ENCODE measurements around the gene LCN15.
"Not testable (repeated sequence)": the region's sequence is repeated elsewhere in the genome, so short reads cannot be mapped to it uniquely, and the experiment has no call there.

LCN15 gene

GRCh38 chr9:136759001-136759400, 5.3 kb downstream of the LCN15 start:
- no peak for TF ChIP-seq CTCF (IDR thresholded peaks at IDR 0.05; ENCODE audit: low read depth, low read length)
- Histone ChIP-seq H3K36me3 (no peaks in the 10 kb centered on the region), H3K9me3 (ENCODE audit: severe bottlenecking) (peaks cover 5% of the 10 kb centered on the region), H3K4me3 (ENCODE audit: low read depth, low read length) (no peak overlapping the region), H3K27me3 (ENCODE audit: insufficient read depth, low read depth, severe bottlenecking) (no peaks in the 10 kb centered on the region), H3K27ac (no peak overlapping the region)
- DNase-seq = no peak

GRCh38 chr9:136757751-136758140, 6.6 kb downstream of the LCN15 start:
- no peak for DNase-seq
- no peaks in the 10 kb centered on the region for H3K27me3 ChIP-seq (ENCODE audit: insufficient read depth, low read depth, severe bottlenecking)
- no peak overlapping the region for H3K27ac ChIP-seq
- no peaks in the 10 kb centered on the region for H3K36me3 ChIP-seq
- TF ChIP-seq CTCF (IDR thresholded peaks at IDR 0.05; ENCODE audit: low read depth, low read length) = no peak
- peaks cover 5% of the 10 kb centered on the region for H3K9me3 ChIP-seq (ENCODE audit: severe bottlenecking)
- no peak overlapping the region for H3K4me3 ChIP-seq (ENCODE audit: low read depth, low read length)

GRCh38 chr9:136757328-136757727, 7.0 kb downstream of the LCN15 start:
- TF ChIP-seq CTCF (IDR thresholded peaks at IDR 0.05; ENCODE audit: low read depth, low read length) = no peak
- H3K27me3 ChIP-seq (ENCODE audit: insufficient read depth, low read depth, severe bottlenecking) = no peaks in the 10 kb centered on the region
- no peak overlapping the region for H3K27ac ChIP-seq
- H3K9me3 ChIP-seq (ENCODE audit: severe bottlenecking) = peaks cover 5% of the 10 kb centered on the region
- DNase-seq = no peak
- no peaks in the 10 kb centered on the region for H3K36me3 ChIP-seq
- H3K4me3 ChIP-seq (ENCODE audit: low read depth, low read length) = no peak overlapping the region

GRCh38 chr9:136756836-136757235, 7.5 kb downstream of the LCN15 start:
- DNase-seq = no peak

GRCh38 chr9:136756134-136756438, 8.2 kb downstream of the LCN15 start:
- no peak for TF ChIP-seq CTCF (IDR thresholded peaks at IDR 0.05; ENCODE audit: low read depth, low read length)
- no peak overlapping the region for H3K27ac ChIP-seq
- DNase-seq = no peak
- H3K27me3 ChIP-seq (ENCODE audit: insufficient read depth, low read depth, severe bottlenecking) = no peaks in the 10 kb centered on the region
- no peak overlapping the region for H3K4me3 ChIP-seq (ENCODE audit: low read depth, low read length)
- peaks cover 5% of the 10 kb centered on the region for H3K9me3 ChIP-seq (ENCODE audit: severe bottlenecking)
- no peaks in the 10 kb centered on the region for H3K36me3 ChIP-seq

More at GRCh38 chr9:136756836-136757235, 7.5 kb downstream of the LCN15 start:
- Histone ChIP-seq H3K27ac (no peak overlapping the region), H3K4me3 (ENCODE audit: low read depth, low read length) (no peak overlapping the region), H3K27me3 (ENCODE audit: insufficient read depth, low read depth, severe bottlenecking) (no peaks in the 10 kb centered on the region), H3K9me3 (ENCODE audit: severe bottlenecking) (peaks cover 5% of the 10 kb centered on the region), H3K36me3 (no peaks in the 10 kb centered on the region)
- TF ChIP-seq CTCF (IDR thresholded peaks at IDR 0.05; ENCODE audit: low read depth, low read length) = no peak

- DNase-seq; H3K4me3 ChIP-seq (ENCODE audit: low read depth, low read length); H3K27me3 ChIP-seq (ENCODE audit: insufficient read depth, low read depth, severe bottlenecking); H3K9me3 ChIP-seq (ENCODE audit: severe bottlenecking); H3K36me3 ChIP-seq; H3K27ac ChIP-seq: not testable (repeated sequence)
These were observed 8.8 kb downstream of the LCN15 start for GRCh38 chr9:136755302-136756133.
